Panc1 (cell line): ENCODE results near the gene TARM1. TPM values are rescaled to one million over a fixed set of nuclear protein-coding genes. Genes with fewer than 3 reads are reported as not detected.

Source experiments
- ATAC-seq: fragments of 200-7000 bp; cut with Tn5 transposase; 2 replicates; pipeline ENCODE4 v1.9.1; 2020; ENCODE audit warnings: mild to moderate bottlenecking, moderate library complexity
- BruUV-seq: library from RNA; stranded (reverse); fragments of 400-500 nt; replicated peaks from 2 replicates; lab custom pipeline; 2021; lab: Mats Ljungman, UMichigan
- CTCF ChIA-PET: fragments of 300-600 bp; sonication (Branson Sonifier 250); formaldehyde crosslinking; loops from one replicate; lab custom pipeline; 2022; ENCODE audit warnings: antibody characterized with exemption; lab: Charles Lee
- POLR2A ChIA-PET: fragments of 300-600 bp; sonication (Branson Sonifier 250); formaldehyde crosslinking; loops from one replicate; lab custom pipeline; 2022; ENCODE audit warnings: antibody characterized with exemption; lab: Charles Lee
- DNase-seq: peaks from one replicate; pipeline ENCODE4 v3.0.0-alpha.2; 2010; ENCODE audit warnings: low read depth, low spot score
- H3K27ac ChIP-seq: 2 replicates; pipeline ENCODE4 v1.5.1; 2011; ENCODE audit warnings: mild to moderate bottlenecking, low read length, inconsistent platforms
- H3K27me3 ChIP-seq: fragments of 200-500 bp; sonication (Bioruptor generic); 2 replicates; pipeline ENCODE4 v1.6.0; 2014; ENCODE audit warnings: low read length, inconsistent platforms; ENCODE audit not compliant: control insufficient read depth, insufficient read depth
- H3K36me3 ChIP-seq: fragments of 200-500 bp; sonication (Bioruptor generic); 2 replicates; pipeline ENCODE4 v1.5.1; 2014; ENCODE audit warnings: inconsistent platforms, mild to moderate bottlenecking, low read length, moderate library complexity; ENCODE audit not compliant: control insufficient read depth, insufficient read depth
- H3K4me1 ChIP-seq: 2 replicates; pipeline ENCODE4 v1.5.1; 2011; ENCODE audit warnings: inconsistent platforms, mild to moderate bottlenecking, low read length, moderate library complexity; ENCODE audit not compliant: control insufficient read depth, insufficient read depth
- H3K4me3 ChIP-seq, 2 experiments: 2 replicates each; pipeline ENCODE4 v1.5.1; 2011 to 2012; ENCODE audit warnings: low read depth in 2 of 2, low read length in 2 of 2, mild to moderate bottlenecking in 2 of 2, inconsistent platforms in 1 of 2, moderate library complexity in 1 of 2
- H3K9me3 ChIP-seq: fragments of 200-500 bp; sonication (Bioruptor generic); 2 replicates; pipeline ENCODE4 v1.5.1; 2014; ENCODE audit warnings: low read depth, mild to moderate bottlenecking, inconsistent platforms, low read length, moderate library complexity; ENCODE audit not compliant: control insufficient read depth, insufficient read depth
- POLR2AphosphoS5 ChIP-seq: IDR thresholded peaks from 2 replicates; pipeline ENCODE4 v1.6.1; 2012; ENCODE audit warnings: mild to moderate bottlenecking, low read depth, low read length, moderate library complexity
- REST ChIP-seq, 2 experiments: IDR thresholded peaks; 2 replicates each; pipeline ENCODE4 v1.6.1; 2011 to 2012; ENCODE audit warnings: low read depth in 2 of 2, control low read depth in 1 of 2, low read length in 1 of 2, mild to moderate bottlenecking in 1 of 2, moderate library complexity in 1 of 2; ENCODE audit not compliant: insufficient read depth in 1 of 2
- SIN3A ChIP-seq: IDR thresholded peaks from 2 replicates; pipeline ENCODE4 v1.6.1; 2012; ENCODE audit warnings: low read depth, mild to moderate bottlenecking, low read length, moderate library complexity, borderline replicate concordance; ENCODE audit not compliant: insufficient read depth
- TCF7L2 ChIP-seq: IDR thresholded peaks from 2 replicates; pipeline ENCODE4 v1.6.1; 2011; ENCODE audit warnings: mild to moderate bottlenecking, low read depth, low read length, inconsistent platforms
- in situ Hi-C: cut with HindIII; loops from 2 replicates; pipeline ENCODE4 v1.10.0; 2016; ENCODE audit warnings: low sequenced_read_pairs, low pct_unique_long_range_greater_than_20kb
- intact Hi-C: fragments of 100-400 bp; cut with micrococcal nuclease; formaldehyde crosslinking; loops from one replicate; pipeline ENCODE4 v1.10.0; 2022; ENCODE audit not compliant: unreplicated experiment
- total RNA-seq: library from RNA; stranded (reverse); gene quantifications from one replicate; pipeline ENCODE4 v1.2.1, GENCODE V29; 2021; ENCODE audit not compliant: unreplicated experiment
- TF ChIP-seq, protein P1 (sequence below): fragments of 450-650 bp; IDR thresholded peaks from 2 replicates; pipeline ENCODE4 v1.5.1; 2017; ENCODE audit warnings: mild to moderate bottlenecking

TARM1 gene
- total RNA-seq, 1 experiment from 2014 or later, result not detected

DNA sequence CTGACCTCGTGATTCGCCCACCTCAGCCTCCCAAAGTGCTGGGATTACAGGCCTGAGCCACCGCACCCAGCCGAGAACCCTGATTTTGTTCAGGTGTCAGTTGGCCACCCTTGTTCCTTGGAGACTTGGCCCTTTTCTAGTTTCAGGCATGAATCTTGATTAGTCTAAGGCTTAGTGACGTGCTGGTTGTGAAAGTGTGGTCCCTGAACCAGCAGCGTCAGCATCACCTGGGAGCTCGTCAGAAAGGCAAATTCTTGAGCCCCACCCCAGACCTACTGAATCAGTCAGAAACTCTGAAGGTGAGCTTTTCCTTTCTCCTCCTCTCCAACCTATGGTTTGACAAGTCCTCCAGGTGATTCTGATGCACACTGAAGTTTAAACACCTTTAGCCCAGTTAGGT lies 54.5 kb downstream of the TARM1 start:
- no TSS peak for BruUV-seq
- peak overlapping the region; percentile 82 for H3K27ac ChIP-seq
- TF ChIP-seq SIN3A, result no peak
- TF ChIP-seq REST (IDR thresholded peaks at IDR 0.05; ENCODE audit: insufficient read depth in 1 of 2, low read depth in 2 of 2, low read length in 1 of 2), result no peak
- TF ChIP-seq, protein P1, sequence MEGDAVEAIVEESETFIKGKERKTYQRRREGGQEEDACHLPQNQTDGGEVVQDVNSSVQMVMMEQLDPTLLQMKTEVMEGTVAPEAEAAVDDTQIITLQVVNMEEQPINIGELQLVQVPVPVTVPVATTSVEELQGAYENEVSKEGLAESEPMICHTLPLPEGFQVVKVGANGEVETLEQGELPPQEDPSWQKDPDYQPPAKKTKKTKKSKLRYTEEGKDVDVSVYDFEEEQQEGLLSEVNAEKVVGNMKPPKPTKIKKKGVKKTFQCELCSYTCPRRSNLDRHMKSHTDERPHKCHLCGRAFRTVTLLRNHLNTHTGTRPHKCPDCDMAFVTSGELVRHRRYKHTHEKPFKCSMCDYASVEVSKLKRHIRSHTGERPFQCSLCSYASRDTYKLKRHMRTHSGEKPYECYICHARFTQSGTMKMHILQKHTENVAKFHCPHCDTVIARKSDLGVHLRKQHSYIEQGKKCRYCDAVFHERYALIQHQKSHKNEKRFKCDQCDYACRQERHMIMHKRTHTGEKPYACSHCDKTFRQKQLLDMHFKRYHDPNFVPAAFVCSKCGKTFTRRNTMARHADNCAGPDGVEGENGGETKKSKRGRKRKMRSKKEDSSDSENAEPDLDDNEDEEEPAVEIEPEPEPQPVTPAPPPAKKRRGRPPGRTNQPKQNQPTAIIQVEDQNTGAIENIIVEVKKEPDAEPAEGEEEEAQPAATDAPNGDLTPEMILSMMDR, result no peak
- no peak for TF ChIP-seq POLR2AphosphoS5
- no peak for TF ChIP-seq TCF7L2
- in situ Hi-C loops, result loop anchor here (25.0 kb wide), 1 partner anchor 114 kb away; the partner anchor contains the start of gene CACNG7
- no peaks in the 10 kb centered on the region for H3K36me3 ChIP-seq
- ATAC-seq (no peak), DNase-seq (no peak)
- intact Hi-C loops, result no loop called here
- ChIA-PET POLR2A (interaction anchor here (0.6 kb wide), 1 partner anchor 33 kb away, joined by 12 read pairs; no protein-coding TSS in a partner anchor), CTCF (no interaction called here)
- no peaks in the 10 kb centered on the region for H3K27me3 ChIP-seq
- no peak overlapping the region for H3K4me3 ChIP-seq
- H3K9me3 ChIP-seq, result no peaks in the 10 kb centered on the region
- peaks cover 37% of the 10 kb centered on the region for H3K4me1 ChIP-seq

- ATAC-seq (no peak), DNase-seq (no peak)
- in situ Hi-C loops, result loop anchor here (25.0 kb wide), 1 partner anchor 112 kb away; the partner anchor contains the start of gene CACNG7
- intact Hi-C loops, result loop anchor here (5.0 kb wide), 2 partner anchors 37 to 117 kb away; partner anchors contain the start of gene CACNG7
- H3K9me3 ChIP-seq, result no peaks in the 10 kb centered on the region
- CTCF ChIA-PET, result interaction anchor here (2.4 to 2.5 kb wide), 2 partner anchors 43 to 232 kb away, joined by 10 to 14 read pairs; no protein-coding TSS in a partner anchor
- TF ChIP-seq TCF7L2 (no peak), POLR2AphosphoS5 (no peak), SIN3A (no peak), REST (IDR thresholded peaks at IDR 0.05; ENCODE audit: insufficient read depth in 1 of 2, low read depth in 2 of 2, low read length in 1 of 2) (no peak)
- TF ChIP-seq, protein P1, result no peak
- peaks cover 33% of the 10 kb centered on the region for H3K4me1 ChIP-seq
- no peaks in the 10 kb centered on the region for H3K27me3 ChIP-seq
- POLR2A ChIA-PET, result interaction anchor here (0.6 to 1.9 kb wide), 4 partner anchors 25 to 275 kb away, joined by 3 to 17 read pairs (median 8); no protein-coding TSS in a partner anchor
- no peaks in the 10 kb centered on the region for H3K36me3 ChIP-seq
- H3K27ac ChIP-seq, result peak overlapping the region; percentile 96
- H3K4me3 ChIP-seq, result no peak overlapping the region
- BruUV-seq, result no TSS peak
Observed at GRCh38 chr19:54024660-54025059, 56.5 kb downstream of the TARM1 start.
